OCI-LY3 (cell line): ENCODE measurements around the gene NAV2.

ENCODE experiments used
- CTCF ChIP-seq: fragments of 200-600, 300-600 bp; sonication (generic); IDR thresholded peaks from 2 replicates; pipeline ENCODE4 v1.5.1; 2014; ENCODE audit warnings: antibody characterized with exemption, low read length, low read depth
- EZH2phosphoT487 ChIP-seq: fragments of 200-600 bp; shearing (Covaris generic); IDR thresholded peaks from 2 replicates; pipeline ENCODE4 v1.6.1; 2018; ENCODE audit warnings: antibody characterized with exemption, mixed run types, low read depth

GRCh38 chr11:19774329-19774728 lies 61.7 kb downstream of the NAV2 start:
- TF ChIP-seq CTCF (no peak), EZH2phosphoT487 (no peak)
